ENCODE data around the gene CUL4A.

DNA sequence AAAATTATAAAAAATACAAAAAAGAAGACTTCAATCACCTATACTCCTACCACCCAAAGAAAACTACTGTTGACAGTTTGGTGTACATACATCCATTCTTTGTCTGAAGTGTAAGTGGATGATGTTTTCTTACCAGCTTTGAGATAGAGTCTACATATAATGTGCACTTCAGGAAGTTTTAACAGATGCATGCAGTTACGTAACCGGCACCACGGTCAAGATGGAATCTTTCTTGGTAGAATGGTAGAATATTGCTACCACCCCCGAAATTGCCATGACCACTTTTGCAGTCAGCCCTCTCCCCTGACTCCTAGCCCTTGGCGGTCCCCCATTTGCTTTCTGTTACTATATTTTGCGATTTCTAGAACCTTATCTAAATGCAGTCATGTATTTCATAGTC, 1.4 kb downstream of the CUL4A start:
- TF ChIP-seq, protein P1, sequence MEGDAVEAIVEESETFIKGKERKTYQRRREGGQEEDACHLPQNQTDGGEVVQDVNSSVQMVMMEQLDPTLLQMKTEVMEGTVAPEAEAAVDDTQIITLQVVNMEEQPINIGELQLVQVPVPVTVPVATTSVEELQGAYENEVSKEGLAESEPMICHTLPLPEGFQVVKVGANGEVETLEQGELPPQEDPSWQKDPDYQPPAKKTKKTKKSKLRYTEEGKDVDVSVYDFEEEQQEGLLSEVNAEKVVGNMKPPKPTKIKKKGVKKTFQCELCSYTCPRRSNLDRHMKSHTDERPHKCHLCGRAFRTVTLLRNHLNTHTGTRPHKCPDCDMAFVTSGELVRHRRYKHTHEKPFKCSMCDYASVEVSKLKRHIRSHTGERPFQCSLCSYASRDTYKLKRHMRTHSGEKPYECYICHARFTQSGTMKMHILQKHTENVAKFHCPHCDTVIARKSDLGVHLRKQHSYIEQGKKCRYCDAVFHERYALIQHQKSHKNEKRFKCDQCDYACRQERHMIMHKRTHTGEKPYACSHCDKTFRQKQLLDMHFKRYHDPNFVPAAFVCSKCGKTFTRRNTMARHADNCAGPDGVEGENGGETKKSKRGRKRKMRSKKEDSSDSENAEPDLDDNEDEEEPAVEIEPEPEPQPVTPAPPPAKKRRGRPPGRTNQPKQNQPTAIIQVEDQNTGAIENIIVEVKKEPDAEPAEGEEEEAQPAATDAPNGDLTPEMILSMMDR (IDR thresholded peaks at IDR 0.05; ENCODE audit: low read length): no peak
- TF ChIP-seq EZH2 (optimal IDR thresholded peaks at IDR 0.05; ENCODE audit: low read depth, low read length) (no peak), EZH2phosphoT487 (IDR thresholded peaks at IDR 0.05; ENCODE audit: low read length) (no peak)

All from MM.1S (cell line).